Lung (tissue), 12 donors: Measurements from ENCODE around the gene SLF2. TPM values are rescaled to one million over a fixed set of nuclear protein-coding genes. Genes with fewer than 3 reads are reported as not detected.

Experiments
- ATAC-seq: fragments of 200-7000 bp; cut with Tn5 transposase; one replicate; pipeline ENCODE4 v1.9.1; 2020; ENCODE audit warnings: moderate number of reproducible peaks; ENCODE audit not compliant: insufficient read depth, low FRiP score
- DNase-seq, 3 donors: peaks; one replicate each; pipeline ENCODE4 v3.0.0-alpha.2; 2013 to 2017
- H3K27ac ChIP-seq, 2 donors: one replicate each; pipeline ENCODE4 v1.5.1; 2013; ENCODE audit warnings: mild to moderate bottlenecking in 2 of 2, moderate library complexity in 2 of 2, control low read depth in 1 of 2, inconsistent platforms in 1 of 2, low read depth in 1 of 2, low read length in 1 of 2
- H3K27me3 ChIP-seq, 3 donors: one replicate each; pipeline ENCODE4 v1.5.1; 2013; ENCODE audit warnings: low read length in 2 of 3; ENCODE audit not compliant: control insufficient read depth in 3 of 3, insufficient read depth in 3 of 3
- H3K36me3 ChIP-seq, 4 donors: one replicate each; pipeline ENCODE4 v1.5.1; 2013; ENCODE audit warnings: low read length in 4 of 4, mild to moderate bottlenecking in 1 of 4, moderate library complexity in 1 of 4; ENCODE audit not compliant: control insufficient read depth in 4 of 4, insufficient read depth in 4 of 4
- H3K4me1 ChIP-seq, 5 donors: one replicate each; pipeline ENCODE4 v1.5.1; 2013; ENCODE audit warnings: low read length in 5 of 5, mild to moderate bottlenecking in 2 of 5, moderate library complexity in 1 of 5; ENCODE audit not compliant: control insufficient read depth in 5 of 5, insufficient read depth in 5 of 5
- H3K4me3 ChIP-seq: one replicate; pipeline ENCODE4 v1.5.1; 2013; ENCODE audit warnings: mild to moderate bottlenecking, control low read depth, moderate library complexity
- H3K9ac ChIP-seq, 2 donors: one replicate each; pipeline ENCODE4 v1.5.1; 2013; ENCODE audit warnings: low read length in 2 of 2, control low read depth in 1 of 2; ENCODE audit not compliant: insufficient read depth in 1 of 2
- H3K9me3 ChIP-seq, 4 donors: one replicate each; pipeline ENCODE4 v1.5.1; 2013; ENCODE audit warnings: low read length in 3 of 4, mild to moderate bottlenecking in 1 of 4, moderate library complexity in 1 of 4; ENCODE audit not compliant: control insufficient read depth in 4 of 4, insufficient read depth in 3 of 4
- CTCF ChIP-seq: IDR thresholded peaks from 2 replicates; pipeline ENCODE4 v1.5.1; 2012; ENCODE audit warnings: mild to moderate bottlenecking; ENCODE audit errors: control extremely low read depth, extremely low read depth
- WGBS, 2 donors: extraction: QIAGEN DNeasy Blood & Tissue Kit; methylation state at CpG; one replicate each; pipeline ENCODE4 v1.1.7; 2013; 5-methylcytosine and 5-hydroxymethylcytosine counted together
- polyA plus RNA-seq, 2 donors: library from polyadenylated mRNA; stranded (reverse); fragments of 200-250 nt; gene quantifications; one replicate each; pipeline ENCODE4 v1.2.1, GENCODE V29; 2013
- total RNA-seq, 2 donors: library from RNA; depleted of rRNA in 1 of 2; stranded (reverse); fragments of >200 nt in 1 of 2; gene quantifications; one replicate each; pipeline ENCODE4 v1.2.1, GENCODE V29; 2014 to 2021
- donor health status: control.
- donor health status: control.
- donor health status: Bipolar disorder and iron deficiency.
- donor health status: healthy.
- donor health status: DM: yes; HTN: yes; CAD: no.

SLF2 gene
- total and polyA plus RNA-seq, 4 donors, result 7.1 to 60.0 (median 21.8) TPM

- no peak for ATAC-seq
- Histone ChIP-seq H3K4me1 (peaks cover 0 to 21% (median 0%) of the 10 kb centered on the region in 5 donors), H3K27me3 (peaks cover 0 to 35% (median 4%) of the 10 kb centered on the region in 3 donors), H3K27ac (no peak overlapping the region), H3K36me3 (no peaks in the 10 kb centered on the region), H3K9ac (no peak overlapping the region), H3K4me3 (no peak overlapping the region), H3K9me3 (peaks cover 0 to 2% (median 0%) of the 10 kb centered on the region in 4 donors)
- WGBS, 2 donors, result 14 to 18% methylated on average over 20 to 21 of the region's 21 CpGs
- TF ChIP-seq CTCF, result no peak
- DNase-seq, result no peak
Observed at GRCh38 chr10:100866575-100867098, 46.1 kb upstream of the SLF2 start.

- Histone ChIP-seq H3K27me3 (peaks cover 0 to 30% (median 4%) of the 10 kb centered on the region in 3 donors), H3K36me3 (no peaks in the 10 kb centered on the region), H3K9ac (no peak overlapping the region), H3K27ac (no peak overlapping the region), H3K9me3 (peaks cover 0 to 2% (median 0%) of the 10 kb centered on the region in 4 donors), H3K4me1 (peaks cover 0 to 21% (median 0%) of the 10 kb centered on the region in 5 donors), H3K4me3 (no peak overlapping the region)
- DNase-seq (no peak), ATAC-seq (no peak)
- TF ChIP-seq CTCF, result no peak
- 79 to 85% methylated on average over 8 of the region's 8 CpGs for WGBS, 2 donors
Observed at GRCh38 chr10:100867261-100867963, 45.4 kb upstream of the SLF2 start.

- Histone ChIP-seq H3K9me3 (peaks cover 0 to 2% (median 0%) of the 10 kb centered on the region in 4 donors), H3K4me1 (peaks cover 0 to 23% (median 0%) of the 10 kb centered on the region in 5 donors), H3K36me3 (no peaks in the 10 kb centered on the region), H3K27me3 (peaks cover 0 to 34% (median 4%) of the 10 kb centered on the region in 3 donors), H3K4me3 (no peak overlapping the region), H3K9ac (no peak overlapping the region), H3K27ac (no peak overlapping the region)
- ATAC-seq (no peak), DNase-seq (no peak)
- 82 to 86% methylated on average over 3 of the region's 3 CpGs for WGBS, 2 donors
- TF ChIP-seq CTCF, result no peak
Observed at GRCh38 chr10:100868382-100868781, 44.4 kb upstream of the SLF2 start.
